ENCODE data around the gene OR10A4. TPM values are rescaled to one million over a fixed set of nuclear protein-coding genes. Genes with fewer than 3 reads are reported as not detected.
"Not testable (repeated sequence)": the region's sequence is repeated elsewhere in the genome, so short reads cannot be mapped to it uniquely, and the experiment has no call there.

OR10A4 gene
- total and polyA plus RNA-seq, 10 donors, result not detected

- peaks cover 0 to 30% (median 22%) of the 10 kb centered on the region in 8 donors for H3K9me3 ChIP-seq
- TF ChIP-seq, protein P1, sequence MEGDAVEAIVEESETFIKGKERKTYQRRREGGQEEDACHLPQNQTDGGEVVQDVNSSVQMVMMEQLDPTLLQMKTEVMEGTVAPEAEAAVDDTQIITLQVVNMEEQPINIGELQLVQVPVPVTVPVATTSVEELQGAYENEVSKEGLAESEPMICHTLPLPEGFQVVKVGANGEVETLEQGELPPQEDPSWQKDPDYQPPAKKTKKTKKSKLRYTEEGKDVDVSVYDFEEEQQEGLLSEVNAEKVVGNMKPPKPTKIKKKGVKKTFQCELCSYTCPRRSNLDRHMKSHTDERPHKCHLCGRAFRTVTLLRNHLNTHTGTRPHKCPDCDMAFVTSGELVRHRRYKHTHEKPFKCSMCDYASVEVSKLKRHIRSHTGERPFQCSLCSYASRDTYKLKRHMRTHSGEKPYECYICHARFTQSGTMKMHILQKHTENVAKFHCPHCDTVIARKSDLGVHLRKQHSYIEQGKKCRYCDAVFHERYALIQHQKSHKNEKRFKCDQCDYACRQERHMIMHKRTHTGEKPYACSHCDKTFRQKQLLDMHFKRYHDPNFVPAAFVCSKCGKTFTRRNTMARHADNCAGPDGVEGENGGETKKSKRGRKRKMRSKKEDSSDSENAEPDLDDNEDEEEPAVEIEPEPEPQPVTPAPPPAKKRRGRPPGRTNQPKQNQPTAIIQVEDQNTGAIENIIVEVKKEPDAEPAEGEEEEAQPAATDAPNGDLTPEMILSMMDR (IDR thresholded peaks at IDR 0.05 in 8 of 11, conservative IDR thresholded peaks at IDR 0.05 in 3 of 11), result no peak
- TF ChIP-seq POLR2A (IDR thresholded peaks at IDR 0.05) (no peak), POLR2AphosphoS5 (IDR thresholded peaks at IDR 0.05) (no peak)
- no peaks in the 10 kb centered on the region for H3K36me3 ChIP-seq
- no peak for DNase-seq
- H3K27ac ChIP-seq, result no peak overlapping the region
- intact Hi-C loops (cut with DNase I; ENCODE audit: low total_unique reads), result no loop called here
- H3K4me3 ChIP-seq, result no peak overlapping the region
- 56 to 78% (median 76%) methylated on average over 2 of the region's 2 CpGs for WGBS, 5 donors
- no peaks in the 10 kb centered on the region for H3K27me3 ChIP-seq (replicated peaks in 1 of 7)
- H3K4me1 ChIP-seq, result no peaks in the 10 kb centered on the region
Observed at GRCh38 chr11:6850526-6850925, 25.9 kb upstream of the OR10A4 start.

DNA sequence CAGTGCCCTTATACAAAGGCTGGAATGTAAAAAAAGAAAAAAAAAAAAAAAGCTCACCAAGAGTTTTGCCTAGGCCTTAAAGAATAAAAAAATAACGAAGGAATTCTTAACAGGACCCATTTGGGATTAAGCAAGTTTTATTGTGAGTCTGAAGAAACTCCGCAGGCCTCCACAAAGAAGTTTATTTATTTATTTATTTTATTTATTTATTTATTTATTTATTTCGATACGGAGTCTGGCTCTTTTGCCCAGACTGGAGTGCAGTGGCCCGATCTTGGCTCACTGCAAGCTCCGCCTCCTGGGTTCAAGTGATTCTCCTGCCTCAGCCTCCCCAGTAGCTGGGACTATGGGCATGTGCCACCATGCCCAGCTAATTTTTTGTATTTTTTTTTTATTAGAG, 21.6 kb upstream of the OR10A4 start:
- H3K4me1 ChIP-seq; H3K27me3 ChIP-seq (replicated peaks in 1 of 7); intact Hi-C loops (cut with DNase I; ENCODE audit: low total_unique reads); H3K4me3 ChIP-seq; DNase-seq; H3K36me3 ChIP-seq; H3K27ac ChIP-seq: not testable (repeated sequence)
- WGBS, 5 donors, result 92 to 97% (median 95%) methylated on average over 6 of the region's 6 CpGs
- peaks cover 0 to 30% (median 22%) of the 10 kb centered on the region in 8 donors for H3K9me3 ChIP-seq

DNA sequence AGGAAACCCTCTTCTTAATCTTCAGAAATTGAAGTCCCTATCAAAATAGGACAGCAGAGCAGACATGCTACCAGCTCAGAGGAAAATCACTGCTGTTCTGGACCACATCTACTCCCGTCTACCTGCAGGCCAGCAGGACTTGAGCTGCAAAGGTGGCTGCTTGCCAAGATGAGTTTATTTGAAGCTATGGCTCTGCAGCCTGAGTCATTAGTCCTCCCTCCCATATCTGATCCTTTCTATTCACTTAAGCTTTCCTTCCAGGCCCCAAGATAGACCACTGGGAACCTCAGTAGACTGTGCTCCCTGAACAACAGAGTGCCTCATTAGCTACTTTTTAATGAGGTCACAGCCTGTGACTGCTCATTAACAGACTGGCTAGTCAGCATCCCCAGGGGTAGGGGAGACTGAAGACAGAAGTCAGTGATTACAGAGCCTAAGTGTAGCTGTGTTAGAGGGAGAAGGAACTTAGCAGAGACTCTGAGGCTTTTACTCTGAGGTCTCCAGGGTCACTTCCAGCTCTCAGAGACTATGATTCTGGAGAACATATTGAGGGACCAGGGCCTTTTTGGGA, 20.4 kb upstream of the OR10A4 start:
- WGBS, 5 donors, result 65 to 89% (median 77%) methylated on average over 1 of the region's 1 CpG
- no peaks in the 10 kb centered on the region for H3K4me1 ChIP-seq
- H3K36me3 ChIP-seq, result no peaks in the 10 kb centered on the region
- no peak for DNase-seq
- H3K9me3 ChIP-seq, result peaks cover 0 to 30% (median 22%) of the 10 kb centered on the region in 8 donors
- no peak overlapping the region for H3K27ac ChIP-seq
- H3K4me3 ChIP-seq, result no peak overlapping the region
- intact Hi-C loops (cut with DNase I; ENCODE audit: low total_unique reads), result no loop called here
- TF ChIP-seq, protein P1 (IDR thresholded peaks at IDR 0.05 in 8 of 11, conservative IDR thresholded peaks at IDR 0.05 in 3 of 11), result no peak
- TF ChIP-seq POLR2A (IDR thresholded peaks at IDR 0.05) (no peak), POLR2AphosphoS5 (IDR thresholded peaks at IDR 0.05) (no peak)
- H3K27me3 ChIP-seq (replicated peaks in 1 of 7), result no peaks in the 10 kb centered on the region

GRCh38 chr11:6856871-6857270, 19.6 kb upstream of the OR10A4 start:
- H3K27me3 ChIP-seq (replicated peaks in 1 of 7), result no peaks in the 10 kb centered on the region
- DNase-seq, result no peak
- H3K4me3 ChIP-seq, result no peak overlapping the region
- H3K9me3 ChIP-seq, result peaks cover 0 to 25% (median 19%) of the 10 kb centered on the region in 8 donors
- no peak for TF ChIP-seq POLR2A (IDR thresholded peaks at IDR 0.05)
- TF ChIP-seq POLR2AphosphoS5 (IDR thresholded peaks at IDR 0.05), result no peak
- TF ChIP-seq, protein P1 (IDR thresholded peaks at IDR 0.05 in 8 of 11, conservative IDR thresholded peaks at IDR 0.05 in 3 of 11), result no peak
- H3K36me3 ChIP-seq, result no peaks in the 10 kb centered on the region
- intact Hi-C loops (cut with DNase I; ENCODE audit: low total_unique reads), result no loop called here
- no peaks in the 10 kb centered on the region for H3K4me1 ChIP-seq
- WGBS, 5 donors, result 45 to 73% (median 67%) methylated on average over 3 of the region's 3 CpGs
- no peak overlapping the region for H3K27ac ChIP-seq

DNA sequence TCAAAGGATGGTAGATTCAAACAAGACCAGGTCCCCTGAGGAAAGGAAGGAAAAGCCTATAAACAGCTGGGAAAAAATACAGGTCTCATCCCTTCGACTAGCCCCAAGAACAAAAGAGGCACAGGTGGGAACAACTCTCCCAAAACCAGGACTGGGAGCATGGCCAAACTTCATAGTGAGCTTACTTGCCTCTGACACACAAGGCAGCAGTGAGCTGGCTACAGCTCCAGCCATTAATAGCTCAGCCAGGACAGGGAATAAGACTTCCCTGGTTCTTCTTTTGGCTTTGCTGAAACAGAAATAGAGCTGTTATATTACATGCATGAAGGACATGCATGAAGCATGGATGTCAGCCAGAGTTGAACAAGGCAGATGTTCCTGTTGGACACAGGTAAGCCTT, 13.5 kb upstream of the OR10A4 start, which contains the start of gene OR10A2:
Gene OR10A2 (plus strand): TSS at position 97 of the 400 bp plus-strand sequence. CDS start 6,698 bp downstream, outside the sequence.
- no peaks in the 10 kb centered on the region for H3K27me3 ChIP-seq (replicated peaks in 1 of 7)
- no peaks in the 10 kb centered on the region for H3K36me3 ChIP-seq
- H3K4me1 ChIP-seq, result no peaks in the 10 kb centered on the region
- intact Hi-C loops (cut with DNase I; ENCODE audit: low total_unique reads), result no loop called here
- no peak within 1 kb of the TSS for H3K27ac ChIP-seq
- no peaks in the 10 kb centered on the region for H3K9me3 ChIP-seq
- TF ChIP-seq POLR2AphosphoS5 (IDR thresholded peaks at IDR 0.05) (no peak), POLR2A (IDR thresholded peaks at IDR 0.05) (no peak)
- TF ChIP-seq, protein P1 (IDR thresholded peaks at IDR 0.05 in 8 of 11, conservative IDR thresholded peaks at IDR 0.05 in 3 of 11), result no peak
- DNase-seq, result no peak
- H3K4me3 ChIP-seq, result no peak within 1 kb of the TSS
- WGBS, 5 donors, result 52 to 70% (median 55%) methylated on average over 1 of the region's 1 CpG

All from spleen (tissue), 11 donors.